BE2C (cell line): Measurements from ENCODE around the gene HEPH.
"Not testable (repeated sequence)": the region's sequence is repeated elsewhere in the genome, so short reads cannot be mapped to it uniquely, and the experiment has no call there.

Experiments used
- DNase-seq: peaks from one replicate; pipeline ENCODE4 v3.0.0-alpha.2; 2020
- H3K27me3 ChIP-seq: fragments of 250-450 bp; sonication (Bioruptor Pico); 2 replicates; pipeline ENCODE4 v1.5.1; 2020; ENCODE audit warnings: mild to moderate bottlenecking
- H3K36me3 ChIP-seq: fragments of 250-450 bp; sonication (Bioruptor Pico); 2 replicates; pipeline ENCODE4 v1.5.1; 2020; ENCODE audit warnings: mild to moderate bottlenecking
- H3K4me1 ChIP-seq: fragments of 250-450 bp; sonication (Bioruptor Pico); 2 replicates; pipeline ENCODE4 v1.5.1; 2020
- H3K4me3 ChIP-seq: 2 replicates; pipeline ENCODE4 v1.5.1; 2011; ENCODE audit warnings: low read depth, low read length
- H3K9me3 ChIP-seq: fragments of 250-450 bp; sonication (Bioruptor Pico); 2 replicates; pipeline ENCODE4 v1.5.1; 2020
- CTCF ChIP-seq: IDR thresholded peaks from 2 replicates; pipeline ENCODE4 v1.5.1; 2012; ENCODE audit warnings: mild to moderate bottlenecking, low read depth, low read length

HEPH gene

GRCh38 chrX:66200855-66201795, 37.1 kb downstream of the HEPH start:
- H3K27me3 ChIP-seq, result no peaks in the 10 kb centered on the region
- H3K4me1 ChIP-seq, result no peaks in the 10 kb centered on the region
- H3K4me3 ChIP-seq, result no peak overlapping the region
- no peaks in the 10 kb centered on the region for H3K36me3 ChIP-seq
- DNase-seq, result no peak
- no peak for TF ChIP-seq CTCF
- H3K9me3 ChIP-seq, result no peaks in the 10 kb centered on the region

- Histone ChIP-seq H3K9me3 (no peaks in the 10 kb centered on the region), H3K4me1 (no peaks in the 10 kb centered on the region), H3K4me3 (no peak overlapping the region), H3K36me3 (no peaks in the 10 kb centered on the region), H3K27me3 (no peaks in the 10 kb centered on the region)
- no peak for TF ChIP-seq CTCF
- DNase-seq, result no peak
Observed at GRCh38 chrX:66203114-66203513, 39.1 kb downstream of the HEPH start.

- Histone ChIP-seq H3K27me3 (no peaks in the 10 kb centered on the region), H3K9me3 (no peaks in the 10 kb centered on the region), H3K36me3 (no peaks in the 10 kb centered on the region), H3K4me3 (no peak overlapping the region), H3K4me1 (no peaks in the 10 kb centered on the region)
- no peak for DNase-seq
- no peak for TF ChIP-seq CTCF
Observed at GRCh38 chrX:66221856-66222255, 57.8 kb downstream of the HEPH start.

GRCh38 chrX:66232296-66232695, 68.2 kb downstream of the HEPH start:
- no peak for TF ChIP-seq CTCF
- no peak overlapping the region for H3K4me3 ChIP-seq
- no peaks in the 10 kb centered on the region for H3K9me3 ChIP-seq
- no peaks in the 10 kb centered on the region for H3K27me3 ChIP-seq
- no peaks in the 10 kb centered on the region for H3K36me3 ChIP-seq
- no peaks in the 10 kb centered on the region for H3K4me1 ChIP-seq
- no peak for DNase-seq

GRCh38 chrX:66233209-66233608, 69.2 kb downstream of the HEPH start:
- Histone ChIP-seq H3K27me3 (no peaks in the 10 kb centered on the region), H3K4me1 (no peaks in the 10 kb centered on the region), H3K9me3 (no peaks in the 10 kb centered on the region), H3K4me3 (no peak overlapping the region), H3K36me3 (no peaks in the 10 kb centered on the region)
- no peak for TF ChIP-seq CTCF
- DNase-seq, result no peak

GRCh38 chrX:66233904-66234303, 69.9 kb downstream of the HEPH start:
- not testable (repeated sequence) for H3K4me3 ChIP-seq, H3K9me3 ChIP-seq, H3K36me3 ChIP-seq, DNase-seq, H3K4me1 ChIP-seq, H3K27me3 ChIP-seq
